Activated T-helper 2 cell treated with anti-CD3 and anti-CD28 coated beads, Interferon-gamma antibody, Interleukin-2, Interleukin-4, amounts not matched to agents 10 μg/mL and 5 μg/mL and 100 μg/mL, durations not matched to agents 14 hours and 24 hours and 36 hours (primary cell): ENCODE measurements around the gene GARNL3. TPM values are rescaled to one million over a fixed set of nuclear protein-coding genes. Genes with fewer than 3 reads are reported as not detected.

Experiments used
- DNase-seq: peaks from one replicate; pipeline ENCODE4 v3.0.0; 2021; ENCODE audit warnings: low spot score
- H3K27ac Mint-ChIP-seq: one replicate; pipeline ENCODE4 v1.8.0; 2021; ENCODE audit warnings: mixed read lengths
- H3K27me3 Mint-ChIP-seq: one replicate; pipeline ENCODE4 v1.8.0; 2021; ENCODE audit warnings: low read depth, mixed read lengths
- H3K36me3 Mint-ChIP-seq: one replicate; pipeline ENCODE4 v1.8.0; 2021; ENCODE audit warnings: low read depth, mixed read lengths
- H3K4me1 Mint-ChIP-seq: one replicate; pipeline ENCODE4 v1.8.0; 2021; ENCODE audit warnings: low read depth, mixed read lengths
- H3K4me3 Mint-ChIP-seq: one replicate; pipeline ENCODE4 v1.8.0; 2021; ENCODE audit warnings: low read depth, mild to moderate bottlenecking, moderate library complexity, mixed read lengths
- H3K9me3 Mint-ChIP-seq: one replicate; pipeline ENCODE4 v1.8.0; 2021; ENCODE audit warnings: mixed read lengths
- intact Hi-C: fragments of 100-400 bp; cut with micrococcal nuclease; formaldehyde crosslinking; loops from one replicate; pipeline ENCODE4 v1.15.1; 2023
- total RNA-seq: library from RNA; stranded (reverse); gene quantifications from 2 replicates; pipeline ENCODE4 v1.2.3, GENCODE V29; 2022

GARNL3 gene
- total RNA-seq, 1 donor from 2014 or later, result 1.9 TPM

DNA sequence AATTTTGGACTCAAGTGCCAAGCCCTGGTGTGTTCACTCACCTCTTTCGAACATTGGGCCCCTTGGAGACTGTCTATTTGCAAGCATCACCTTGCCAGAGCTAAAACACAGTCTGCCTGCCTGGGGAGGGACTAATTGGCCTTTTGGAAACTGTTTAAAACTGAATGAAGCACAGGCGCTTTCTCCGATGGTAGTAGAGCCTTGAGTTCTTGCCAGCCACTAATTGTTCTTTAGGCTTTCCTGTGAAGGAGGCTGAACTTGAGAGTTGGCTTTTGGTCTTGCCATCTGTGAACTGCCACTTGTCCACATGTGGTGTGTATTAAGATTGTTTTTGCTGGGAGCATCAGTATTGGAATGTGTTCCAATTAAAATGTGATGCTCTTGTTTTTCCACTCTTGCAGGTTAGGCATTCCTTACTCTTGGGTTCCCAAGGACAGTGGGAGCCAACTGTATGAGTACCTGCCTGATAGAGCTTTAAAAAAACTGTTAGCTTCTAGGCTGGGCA, 26.0 kb downstream of the GARNL3 start:
- Mint-ChIP-seq H3K4me1 (peaks cover 9% of the 10 kb centered on the region), H3K9me3 (no peaks in the 10 kb centered on the region), H3K27ac (no peak overlapping the region), H3K27me3 (peaks cover 35% of the 10 kb centered on the region), H3K36me3 (no peaks in the 10 kb centered on the region), H3K4me3 (no peak overlapping the region)
- DNase-seq, result no peak
- intact Hi-C loops, result no loop called here

DNA sequence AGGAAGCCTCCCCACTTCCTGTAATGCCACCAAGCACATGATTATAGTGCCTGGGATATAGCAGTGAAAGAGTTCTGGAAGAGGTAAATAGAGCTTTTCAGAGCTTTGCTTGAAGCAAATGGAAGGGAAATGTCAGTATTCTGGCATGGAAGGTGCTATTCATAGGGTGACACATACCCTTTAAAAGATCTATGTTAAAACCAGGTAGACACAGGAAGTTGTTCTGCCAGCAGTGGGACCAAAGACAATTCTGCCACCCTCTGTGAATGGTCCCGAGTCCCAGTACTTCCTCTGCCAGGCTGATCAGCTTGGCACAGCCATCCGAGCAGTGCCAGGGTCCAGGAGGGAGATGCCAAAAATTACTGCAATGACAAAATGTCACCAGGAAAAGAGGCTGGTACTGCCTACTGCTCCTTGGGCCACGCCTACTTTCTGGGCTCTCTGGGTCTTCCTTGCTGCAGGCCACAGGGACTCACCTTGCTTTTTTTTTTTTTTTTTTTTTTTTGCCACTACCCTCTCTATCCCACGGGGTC, 26.7 kb downstream of the GARNL3 start:
- Mint-ChIP-seq H3K27me3 (peaks cover 33% of the 10 kb centered on the region), H3K36me3 (no peaks in the 10 kb centered on the region), H3K4me3 (no peak overlapping the region), H3K9me3 (no peaks in the 10 kb centered on the region), H3K4me1 (peaks cover 9% of the 10 kb centered on the region), H3K27ac (no peak overlapping the region)
- intact Hi-C loops, result no loop called here
- no peak for DNase-seq

DNA sequence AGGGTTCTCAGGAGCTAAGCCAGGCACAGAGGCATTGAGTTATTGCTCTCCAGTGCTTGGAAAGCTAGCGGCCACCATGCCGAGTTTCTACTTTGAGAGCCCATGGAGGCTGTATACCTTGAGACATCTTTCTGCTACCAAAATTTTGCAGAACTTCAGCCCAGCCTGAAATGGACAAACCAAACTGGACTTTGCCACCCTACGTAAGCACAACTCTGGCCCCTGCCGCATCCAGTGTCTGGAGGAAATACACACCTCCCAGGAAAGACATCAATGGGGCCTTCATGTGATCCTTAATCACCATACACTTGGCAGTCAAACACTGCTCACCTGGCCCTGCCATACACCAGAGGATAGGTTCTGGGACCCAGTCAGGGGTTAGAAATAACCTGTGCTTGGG, 27.8 kb downstream of the GARNL3 start:
- intact Hi-C loops, result no loop called here
- no peak overlapping the region for H3K4me3 Mint-ChIP-seq
- H3K27me3 Mint-ChIP-seq, result peaks cover 27% of the 10 kb centered on the region
- no peaks in the 10 kb centered on the region for H3K36me3 Mint-ChIP-seq
- no peak overlapping the region for H3K27ac Mint-ChIP-seq
- no peak for DNase-seq
- peaks cover 9% of the 10 kb centered on the region for H3K4me1 Mint-ChIP-seq
- H3K9me3 Mint-ChIP-seq, result no peaks in the 10 kb centered on the region

DNA sequence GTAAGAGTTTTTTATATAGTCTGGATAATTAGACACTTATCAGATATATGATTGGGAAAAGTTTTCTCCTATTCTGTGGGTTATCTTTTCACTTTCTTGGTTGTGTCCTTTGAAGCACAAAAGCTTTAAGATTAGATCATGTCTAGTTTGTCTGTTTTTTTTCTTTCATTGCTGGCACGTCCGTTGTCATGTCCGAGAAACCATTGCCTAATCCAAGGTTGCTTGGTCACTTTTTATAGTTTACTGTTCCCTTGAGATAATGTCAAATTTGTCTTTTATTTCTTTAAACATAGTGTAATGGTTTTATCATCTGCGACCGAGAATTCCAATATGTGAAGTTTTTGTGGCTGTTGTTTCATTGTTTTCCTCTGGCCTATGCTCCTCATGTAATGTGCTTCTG, 28.8 kb downstream of the GARNL3 start:
- Mint-ChIP-seq H3K36me3 (no peaks in the 10 kb centered on the region), H3K4me1 (peaks cover 9% of the 10 kb centered on the region), H3K9me3 (no peaks in the 10 kb centered on the region), H3K27me3 (peaks cover 19% of the 10 kb centered on the region), H3K27ac (no peak overlapping the region), H3K4me3 (no peak overlapping the region)
- intact Hi-C loops, result no loop called here
- DNase-seq, result no peak

DNA sequence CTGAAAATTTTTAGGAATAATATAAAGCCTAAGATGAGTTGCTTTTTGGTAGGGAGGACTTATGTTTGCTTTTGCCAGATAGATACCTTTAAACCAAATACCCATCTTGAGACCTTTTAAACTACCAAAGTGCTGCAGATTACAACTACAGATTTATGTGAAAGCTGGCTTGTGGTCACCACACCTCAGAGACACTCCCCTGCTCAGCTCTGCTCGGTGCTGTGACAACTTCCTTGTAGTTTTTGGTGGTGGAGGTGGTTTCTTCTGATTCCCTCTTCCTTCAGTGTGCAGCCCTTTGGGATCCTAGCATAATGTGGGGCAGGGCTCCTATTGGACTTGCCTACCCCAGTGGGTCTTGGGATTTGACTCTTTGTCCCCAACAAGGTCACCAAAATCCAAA, 29.2 kb downstream of the GARNL3 start:
- H3K4me3 Mint-ChIP-seq, result no peak overlapping the region
- H3K9me3 Mint-ChIP-seq, result no peaks in the 10 kb centered on the region
- intact Hi-C loops, result no loop called here
- H3K4me1 Mint-ChIP-seq, result peaks cover 9% of the 10 kb centered on the region
- H3K27me3 Mint-ChIP-seq, result peaks cover 19% of the 10 kb centered on the region
- no peak for DNase-seq
- no peak overlapping the region for H3K27ac Mint-ChIP-seq
- H3K36me3 Mint-ChIP-seq, result no peaks in the 10 kb centered on the region

DNA sequence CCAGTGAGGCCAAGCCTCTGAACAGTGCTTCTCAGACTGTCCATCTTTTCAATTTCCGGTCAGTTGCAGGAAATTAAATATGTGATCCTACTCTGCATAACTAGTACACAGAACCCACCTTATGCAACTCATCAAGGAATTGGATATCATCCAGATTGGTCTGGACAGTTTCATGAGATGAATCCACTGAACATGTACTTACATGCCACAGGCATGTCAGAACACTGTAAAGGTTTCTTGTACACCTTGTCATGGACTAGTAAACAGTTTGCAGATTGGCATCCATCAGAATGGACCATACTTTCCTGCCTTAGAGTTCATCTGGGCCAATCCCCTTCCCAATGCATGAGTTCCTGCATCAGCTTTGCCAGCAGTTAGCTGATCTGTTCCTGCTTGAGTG, 30.4 kb downstream of the GARNL3 start:
- no peak overlapping the region for H3K4me3 Mint-ChIP-seq
- H3K4me1 Mint-ChIP-seq, result peaks cover 9% of the 10 kb centered on the region
- intact Hi-C loops, result no loop called here
- H3K9me3 Mint-ChIP-seq, result no peaks in the 10 kb centered on the region
- no peak overlapping the region for H3K27ac Mint-ChIP-seq
- H3K36me3 Mint-ChIP-seq, result no peaks in the 10 kb centered on the region
- DNase-seq, result no peak
- H3K27me3 Mint-ChIP-seq, result peaks cover 13% of the 10 kb centered on the region

DNA sequence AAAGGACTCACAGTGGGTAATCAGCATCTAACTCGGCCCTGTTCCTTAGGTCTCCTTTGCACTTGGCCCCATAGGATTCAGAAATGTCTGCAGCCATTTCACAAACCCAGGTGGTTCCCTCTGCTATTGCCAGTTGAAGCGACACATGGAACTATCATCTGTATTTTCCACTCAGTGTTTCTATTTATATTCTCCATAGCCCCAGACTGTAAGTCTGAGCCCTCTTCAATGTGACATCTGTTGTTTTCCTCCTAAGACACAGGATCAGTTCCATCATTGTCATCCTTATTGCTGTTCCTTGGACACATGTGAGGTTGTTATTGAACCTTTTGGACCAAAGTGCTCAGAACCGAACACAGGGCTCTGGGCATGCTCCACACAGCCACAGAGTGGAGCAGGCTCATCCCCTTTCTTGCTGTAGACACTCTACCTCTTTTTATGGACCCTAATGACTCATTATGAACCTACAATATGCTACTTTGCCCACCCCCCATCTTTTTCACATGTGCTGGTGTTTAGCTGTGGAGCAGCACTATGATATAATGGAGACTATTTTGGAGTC, 36.4 kb downstream of the GARNL3 start:
- Mint-ChIP-seq H3K36me3 (no peaks in the 10 kb centered on the region), H3K4me1 (peaks cover 2% of the 10 kb centered on the region), H3K4me3 (no peak overlapping the region), H3K27me3 (peaks cover 13% of the 10 kb centered on the region), H3K27ac (no peak overlapping the region), H3K9me3 (no peaks in the 10 kb centered on the region)
- intact Hi-C loops, result no loop called here
- DNase-seq, result no peak

DNA sequence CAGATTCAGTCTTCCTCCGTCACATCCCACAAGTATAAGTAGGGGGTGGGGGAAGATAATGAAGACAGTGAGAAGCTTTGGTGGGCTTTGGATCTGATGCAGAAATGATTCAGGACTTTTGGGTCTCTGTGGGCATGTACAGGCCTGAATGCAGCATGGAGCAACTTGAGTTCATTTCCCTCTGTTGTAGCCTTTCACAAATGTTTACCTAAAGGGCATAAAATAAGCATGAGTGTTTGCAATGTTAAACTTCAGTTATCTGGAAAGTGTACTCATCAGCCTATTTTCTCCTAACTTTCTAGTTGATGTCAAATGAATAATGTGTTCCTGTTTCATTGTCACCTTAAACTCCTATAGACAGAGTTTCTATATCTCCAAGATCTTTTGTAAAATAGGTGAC, 39.3 kb downstream of the GARNL3 start:
- H3K4me1 Mint-ChIP-seq, result peaks cover 2% of the 10 kb centered on the region
- intact Hi-C loops, result no loop called here
- H3K9me3 Mint-ChIP-seq, result no peaks in the 10 kb centered on the region
- H3K27me3 Mint-ChIP-seq, result peaks cover 19% of the 10 kb centered on the region
- H3K4me3 Mint-ChIP-seq, result no peak overlapping the region
- no peaks in the 10 kb centered on the region for H3K36me3 Mint-ChIP-seq
- H3K27ac Mint-ChIP-seq, result no peak overlapping the region
- DNase-seq, result no peak

DNA sequence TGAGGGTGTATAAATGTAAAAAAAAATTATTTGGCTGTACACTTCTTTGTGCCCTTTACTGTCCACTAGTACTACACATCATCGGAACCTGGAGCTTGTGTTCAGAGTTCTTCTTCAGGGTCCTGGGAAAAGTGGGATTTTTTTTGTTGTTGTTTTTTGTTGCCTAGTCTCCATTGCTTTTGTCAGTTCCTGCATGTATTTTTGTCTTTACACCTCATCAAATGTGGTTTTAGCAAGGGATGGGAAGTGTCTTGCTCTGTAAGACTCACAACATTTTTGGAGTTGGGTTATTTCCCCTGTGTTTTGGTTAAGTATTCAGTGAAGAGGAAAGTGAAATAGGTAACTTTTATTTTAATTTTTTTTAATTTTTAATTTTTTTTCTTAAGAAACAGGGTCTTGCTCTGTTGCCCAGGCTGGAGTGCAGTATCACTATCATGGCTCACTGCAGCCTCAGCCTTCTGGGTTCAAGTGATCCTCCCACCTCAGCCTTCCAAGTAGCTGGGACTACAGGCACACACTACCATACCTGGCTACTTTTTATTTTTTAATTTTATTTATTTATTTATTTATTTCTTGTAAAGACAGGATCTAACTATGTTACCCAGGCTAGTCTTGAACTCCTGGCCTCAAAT, 40.7 kb downstream of the GARNL3 start:
- intact Hi-C loops, result no loop called here
- no peaks in the 10 kb centered on the region for H3K9me3 Mint-ChIP-seq
- no peaks in the 10 kb centered on the region for H3K36me3 Mint-ChIP-seq
- no peak overlapping the region for H3K4me3 Mint-ChIP-seq
- no peak overlapping the region for H3K27ac Mint-ChIP-seq
- H3K4me1 Mint-ChIP-seq, result peaks cover 2% of the 10 kb centered on the region
- peaks cover 27% of the 10 kb centered on the region for H3K27me3 Mint-ChIP-seq
- DNase-seq, result no peak

DNA sequence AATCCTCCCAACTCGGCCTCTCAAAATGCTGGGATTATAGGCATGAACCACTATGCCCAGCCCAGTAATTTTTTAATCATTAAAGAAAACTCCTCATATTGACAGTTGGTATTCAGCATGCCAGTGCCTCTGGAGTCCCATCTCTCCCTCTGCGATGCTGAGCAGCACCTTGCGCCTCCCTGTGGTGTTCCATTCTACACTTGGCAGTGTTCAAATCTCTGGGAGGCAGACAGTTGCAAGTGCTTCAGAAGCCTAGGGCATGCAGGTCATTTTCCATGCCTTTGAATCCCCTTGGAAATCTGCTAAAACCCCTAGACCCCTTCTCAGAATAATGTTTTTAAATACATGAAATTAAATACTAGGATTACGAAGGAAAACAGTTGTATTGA, 41.3 kb downstream of the GARNL3 start:
- Mint-ChIP-seq H3K36me3 (no peaks in the 10 kb centered on the region), H3K9me3 (no peaks in the 10 kb centered on the region), H3K4me1 (peaks cover 2% of the 10 kb centered on the region), H3K27me3 (peaks cover 27% of the 10 kb centered on the region), H3K27ac (no peak overlapping the region), H3K4me3 (no peak overlapping the region)
- no peak for DNase-seq
- intact Hi-C loops, result no loop called here

DNA sequence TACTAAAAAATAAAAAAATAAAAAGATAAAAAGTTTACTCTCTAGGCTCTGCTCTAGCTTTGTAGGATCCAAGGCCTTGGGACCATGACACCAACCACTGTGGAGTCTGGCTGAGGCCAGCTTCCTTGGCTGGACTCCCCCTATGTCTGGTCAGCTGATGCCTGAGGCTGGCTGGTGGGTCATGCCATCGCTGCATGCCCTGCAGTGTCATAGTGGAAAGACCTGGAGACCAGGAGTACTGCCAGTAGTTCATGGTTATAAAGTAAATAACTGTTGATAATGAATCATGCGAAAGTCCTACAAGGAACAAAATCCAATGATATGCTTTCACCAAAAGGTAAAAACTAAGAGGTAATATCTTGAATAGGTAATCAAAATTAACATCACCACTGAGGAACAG, 43.2 kb downstream of the GARNL3 start:
- Mint-ChIP-seq H3K4me1 (peaks cover 2% of the 10 kb centered on the region), H3K36me3 (no peaks in the 10 kb centered on the region), H3K9me3 (no peaks in the 10 kb centered on the region), H3K4me3 (no peak overlapping the region), H3K27me3 (peaks cover 29% of the 10 kb centered on the region), H3K27ac (no peak overlapping the region)
- DNase-seq, result no peak
- intact Hi-C loops, result no loop called here

DNA sequence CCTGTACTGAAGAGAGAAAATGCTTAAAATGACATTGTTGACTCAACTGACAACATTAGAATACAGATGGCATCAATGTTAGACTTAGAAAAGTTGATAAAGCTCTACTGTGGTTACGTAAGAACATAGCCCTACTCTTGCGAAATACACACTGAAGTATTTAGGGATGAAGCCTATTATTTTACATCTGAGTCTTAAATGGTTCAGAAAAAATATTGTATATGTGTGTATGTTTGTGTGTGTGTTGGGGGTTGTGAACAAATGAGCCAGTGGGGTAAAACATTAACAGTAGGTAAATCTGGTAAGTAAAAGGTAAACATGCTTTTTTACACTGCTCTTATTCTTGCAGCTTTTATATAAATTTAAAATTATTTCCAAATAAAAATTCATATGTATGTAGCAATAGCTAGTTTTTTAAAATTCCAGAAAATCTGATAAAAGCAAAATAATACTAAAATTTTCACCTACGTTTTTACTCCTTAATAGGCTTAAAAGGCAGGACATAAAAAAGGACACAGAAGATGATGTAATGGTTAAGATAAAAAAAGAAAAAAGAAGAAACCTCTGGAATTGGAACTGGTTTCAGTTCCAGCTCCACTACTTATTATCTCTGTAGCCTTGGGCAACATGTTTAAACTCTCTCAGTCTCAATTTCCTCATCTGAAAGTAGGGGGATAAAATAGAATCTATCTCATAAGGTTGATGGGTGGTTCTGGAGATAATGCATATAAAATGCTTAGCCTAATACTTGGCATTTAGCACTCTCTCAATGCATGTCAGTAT, 44.3 kb downstream of the GARNL3 start:
- H3K36me3 Mint-ChIP-seq, result no peaks in the 10 kb centered on the region
- peaks cover 26% of the 10 kb centered on the region for H3K27me3 Mint-ChIP-seq
- intact Hi-C loops, result no loop called here
- DNase-seq, result no peak
- no peak overlapping the region for H3K27ac Mint-ChIP-seq
- no peaks in the 10 kb centered on the region for H3K9me3 Mint-ChIP-seq
- no peak overlapping the region for H3K4me3 Mint-ChIP-seq
- H3K4me1 Mint-ChIP-seq, result peaks cover 2% of the 10 kb centered on the region

DNA sequence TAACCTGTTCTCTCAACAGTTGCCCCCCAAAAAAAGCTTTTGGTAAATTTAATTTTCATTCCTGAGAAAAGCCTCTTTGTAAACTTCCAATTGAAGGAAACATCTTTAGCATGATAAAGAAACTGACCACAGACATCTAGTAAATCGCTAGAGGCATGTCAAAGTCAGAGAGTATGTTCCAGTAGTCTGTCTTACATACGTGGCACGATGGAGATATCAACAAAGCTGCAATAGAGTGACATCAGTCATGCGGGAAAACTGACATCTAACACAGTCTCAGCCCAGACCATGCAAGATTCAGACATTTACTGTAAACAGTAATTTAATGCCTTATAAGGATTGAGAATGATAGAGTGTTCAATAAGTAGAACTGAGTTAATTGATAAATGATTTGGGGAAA, 45.1 kb downstream of the GARNL3 start:
- H3K36me3 Mint-ChIP-seq, result no peaks in the 10 kb centered on the region
- no peak overlapping the region for H3K27ac Mint-ChIP-seq
- H3K4me1 Mint-ChIP-seq, result peaks cover 2% of the 10 kb centered on the region
- no peak for DNase-seq
- no peak overlapping the region for H3K4me3 Mint-ChIP-seq
- H3K27me3 Mint-ChIP-seq, result peaks cover 25% of the 10 kb centered on the region
- intact Hi-C loops, result no loop called here
- no peaks in the 10 kb centered on the region for H3K9me3 Mint-ChIP-seq
